H9 (cell line): Measurements from ENCODE around the gene GRID2. TPM values are rescaled to one million over a fixed set of nuclear protein-coding genes. Genes with fewer than 3 reads are reported as not detected.

Experiments used
- DNase-seq: peaks from one replicate; pipeline ENCODE4 v3.0.0-alpha.2; 2017
- H2AFZ ChIP-seq: one replicate; pipeline ENCODE4 v1.6.1; 2013; ENCODE audit warnings: mild to moderate bottlenecking, low read length, control low read depth, moderate library complexity
- H2AK5ac ChIP-seq: 2 replicates; pipeline ENCODE4 v1.6.1; 2013; ENCODE audit warnings: low read length, control low read depth, mixed read lengths; ENCODE audit not compliant: insufficient read length
- H2BK120ac ChIP-seq: one replicate; pipeline ENCODE4 v1.6.1; 2013; ENCODE audit warnings: low read depth, mild to moderate bottlenecking, low read length, control low read depth, inconsistent platforms; ENCODE audit not compliant: poor library complexity, severe bottlenecking
- H2BK12ac ChIP-seq: 2 replicates; pipeline ENCODE4 v1.6.1; 2013; ENCODE audit warnings: low read length, control low read depth, mixed read lengths, low read depth; ENCODE audit not compliant: insufficient read length
- H2BK15ac ChIP-seq: 2 replicates; pipeline ENCODE4 v1.6.1; 2013; ENCODE audit warnings: low read depth, low read length, control low read depth
- H2BK20ac ChIP-seq: one replicate; pipeline ENCODE4 v1.6.1; 2013; ENCODE audit warnings: low read depth, mild to moderate bottlenecking, low read length, control low read depth, inconsistent platforms; ENCODE audit not compliant: poor library complexity, severe bottlenecking
- H2BK5ac ChIP-seq: 2 replicates; pipeline ENCODE4 v1.6.1; 2013; ENCODE audit warnings: low read length, control low read depth, mixed read lengths; ENCODE audit not compliant: insufficient read length
- H3K14ac ChIP-seq: 2 replicates; pipeline ENCODE4 v1.6.1; 2013; ENCODE audit warnings: low read length, control low read depth; ENCODE audit not compliant: insufficient read depth
- H3K18ac ChIP-seq: 2 replicates; pipeline ENCODE4 v1.6.1; 2013; ENCODE audit warnings: low read depth, mild to moderate bottlenecking, mixed read lengths, low read length, control low read depth; ENCODE audit not compliant: insufficient read length
- H3K23ac ChIP-seq: 2 replicates; pipeline ENCODE4 v1.6.1; 2013; ENCODE audit warnings: low read length, control low read depth, mixed read lengths, low read depth; ENCODE audit not compliant: insufficient read length
- H3K23me2 ChIP-seq: 2 replicates; pipeline ENCODE4 v1.6.1; 2013; ENCODE audit warnings: low read depth, mild to moderate bottlenecking, mixed read lengths, low read length, control low read depth; ENCODE audit not compliant: insufficient read length, poor library complexity, severe bottlenecking
- H3K27ac ChIP-seq: 2 replicates; pipeline ENCODE4 v1.5.1; 2013; ENCODE audit warnings: low read length, control low read depth, mixed read lengths, low read depth; ENCODE audit not compliant: insufficient read length
- H3K27me3 ChIP-seq: 2 replicates; pipeline ENCODE4 v1.6.1; 2013; ENCODE audit warnings: low read length, control low read depth, inconsistent platforms; ENCODE audit not compliant: insufficient read depth
- H3K4ac ChIP-seq: 2 replicates; pipeline ENCODE4 v1.6.1; 2013; ENCODE audit warnings: low read depth, mild to moderate bottlenecking, control low read depth, inconsistent platforms, low read length, moderate library complexity
- H3K4me1 ChIP-seq: 2 replicates; pipeline ENCODE4 v1.6.1; 2013; ENCODE audit warnings: low read length, control low read depth, inconsistent platforms; ENCODE audit not compliant: insufficient read depth
- H3K4me2 ChIP-seq: 2 replicates; pipeline ENCODE4 v1.6.1; 2013; ENCODE audit warnings: low read length, control low read depth, mixed read lengths; ENCODE audit not compliant: insufficient read length, insufficient read depth
- H3K56ac ChIP-seq: 2 replicates; pipeline ENCODE4 v1.6.1; 2013; ENCODE audit warnings: low read depth, mild to moderate bottlenecking, mixed read lengths, low read length, control low read depth; ENCODE audit not compliant: insufficient read length
- H3K79me1 ChIP-seq: 2 replicates; pipeline ENCODE4 v1.6.1; 2013; ENCODE audit warnings: low read depth, mild to moderate bottlenecking, moderate library complexity, low read length, control low read depth, inconsistent platforms; ENCODE audit not compliant: insufficient read depth, poor library complexity, severe bottlenecking
- H3K79me2 ChIP-seq: 2 replicates; pipeline ENCODE4 v1.6.1; 2013; ENCODE audit warnings: low read length, control low read depth, inconsistent platforms; ENCODE audit not compliant: insufficient read depth
- H3K9ac ChIP-seq: 2 replicates; pipeline ENCODE4 v1.6.1; 2013; ENCODE audit warnings: low read length, control low read depth, mixed read lengths; ENCODE audit not compliant: insufficient read length; ENCODE audit errors: extremely low read depth
- H3K9me3 ChIP-seq: one replicate; pipeline ENCODE4 v1.6.1; 2013; ENCODE audit warnings: low read depth, low read length, inconsistent platforms; ENCODE audit not compliant: control insufficient read depth
- H3T11ph ChIP-seq: one replicate; pipeline ENCODE4 v1.6.1; 2013; ENCODE audit warnings: mild to moderate bottlenecking, low read length, control low read depth, inconsistent platforms
- H4K20me1 ChIP-seq: one replicate; pipeline ENCODE4 v1.6.1; 2013; ENCODE audit not compliant: control insufficient read depth, insufficient read length, insufficient read depth
- H4K5ac ChIP-seq: 2 replicates; pipeline ENCODE4 v1.6.1; 2013; ENCODE audit warnings: low read depth, mild to moderate bottlenecking, mixed read lengths, low read length, control low read depth; ENCODE audit not compliant: insufficient read length
- H4K8ac ChIP-seq: replicated peaks from 2 replicates; pipeline ENCODE4 v1.6.1; 2013; ENCODE audit warnings: low read length, control low read depth, mixed read lengths, low read depth; ENCODE audit not compliant: insufficient read length
- H4K91ac ChIP-seq: 2 replicates; pipeline ENCODE4 v1.6.1; 2013; ENCODE audit warnings: low read depth, mild to moderate bottlenecking, moderate library complexity, mixed read lengths, low read length, control low read depth; ENCODE audit not compliant: insufficient read length
- H3K27ac Mint-ChIP-seq, 3 experiments: 2 replicates in 2 of 3; 3 replicates in 1 of 3; pipeline ENCODE4 v1.8.0; 2020 to 2021; ENCODE audit warnings: mixed read lengths in 3 of 3, mild to moderate bottlenecking in 1 of 3, moderate library complexity in 1 of 3
- H3K27me3 Mint-ChIP-seq: 2 replicates; pipeline ENCODE4 v1.8.0; 2021; ENCODE audit warnings: low read depth, mild to moderate bottlenecking, moderate library complexity, mixed read lengths
- H3K36me3 Mint-ChIP-seq, 3 experiments: 2 replicates in 2 of 3; 3 replicates in 1 of 3; pipeline ENCODE4 v1.8.0; 2020 to 2021; ENCODE audit warnings: low read depth in 3 of 3, mixed read lengths in 3 of 3; ENCODE audit not compliant: insufficient read depth in 1 of 3
- H3K4me1 Mint-ChIP-seq, 2 experiments: 2 replicates each; pipeline ENCODE4 v1.8.0; 2020; ENCODE audit warnings: mixed read lengths in 2 of 2
- H3K4me3 Mint-ChIP-seq, 2 experiments: 2 replicates in 1 of 2; 3 replicates in 1 of 2; pipeline ENCODE4 v1.8.0; 2020 to 2021; ENCODE audit warnings: mild to moderate bottlenecking in 2 of 2, mixed read lengths in 2 of 2, moderate library complexity in 1 of 2
- H3K9me3 Mint-ChIP-seq, 2 experiments: 2 replicates in 1 of 2; 3 replicates in 1 of 2; pipeline ENCODE4 v1.8.0; 2020; ENCODE audit warnings: mild to moderate bottlenecking in 2 of 2, mixed read lengths in 2 of 2, moderate library complexity in 1 of 2
- total RNA-seq: library from RNA; stranded (reverse); gene quantifications from 2 replicates; pipeline ENCODE4 v1.2.1, GENCODE V29; 2021
- TF ChIP-seq, protein P1 (sequence below): fragments of 200-600 bp; sonication (generic); conservative IDR thresholded peaks from 3 replicates; pipeline ENCODE4 v1.8.0; 2021; ENCODE audit warnings: antibody characterized with exemption, mild to moderate bottlenecking

Gene GRID2
- total RNA-seq, 1 experiment from 2014 or later, result 21.8 TPM

DNA sequence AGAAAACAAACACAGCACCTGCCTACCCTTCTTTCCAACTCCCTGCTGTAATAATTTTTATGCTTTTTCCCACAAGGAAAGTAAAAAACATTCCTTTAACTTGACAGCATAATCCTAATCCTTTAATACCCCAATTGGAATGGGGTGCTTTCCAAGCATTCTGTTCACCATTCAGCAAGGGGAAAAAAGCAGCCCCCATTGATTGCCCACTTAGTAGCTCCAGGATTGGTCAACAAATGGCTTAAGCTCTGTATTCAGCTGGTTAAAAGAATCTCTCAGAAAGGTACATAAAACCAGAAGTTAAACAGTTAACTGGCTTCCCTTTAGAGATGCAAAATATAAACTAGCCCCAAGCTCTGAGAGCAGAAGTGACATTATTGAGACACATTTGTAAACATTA, 1330.0 kb downstream of the GRID2 start:
- Histone ChIP-seq H3K27ac (no peak overlapping the region), H3K79me1 (no peaks in the 10 kb centered on the region), H3K27me3 (no peaks in the 10 kb centered on the region), H3T11ph (no peak overlapping the region), H3K23me2 (no peaks in the 10 kb centered on the region), H4K8ac (no peak overlapping the region), H2AFZ (no peak overlapping the region), H3K18ac (no peak overlapping the region), H3K9ac (no peak overlapping the region), H4K20me1 (no peaks in the 10 kb centered on the region), H2BK20ac (no peak overlapping the region), H3K14ac (no peak overlapping the region), H2BK5ac (no peak overlapping the region), H3K4ac (no peak overlapping the region), H3K23ac (no peak overlapping the region), H3K4me1 (no peaks in the 10 kb centered on the region), H4K91ac (no peak overlapping the region), H3K56ac (no peak overlapping the region), H3K9me3 (no peaks in the 10 kb centered on the region), H3K79me2 (no peaks in the 10 kb centered on the region), H2AK5ac (no peak overlapping the region), H3K4me2 (no peak overlapping the region), H4K5ac (no peak overlapping the region), H2BK15ac (no peak overlapping the region), H2BK12ac (no peak overlapping the region), H2BK120ac (no peak overlapping the region)
- TF ChIP-seq, protein P1, sequence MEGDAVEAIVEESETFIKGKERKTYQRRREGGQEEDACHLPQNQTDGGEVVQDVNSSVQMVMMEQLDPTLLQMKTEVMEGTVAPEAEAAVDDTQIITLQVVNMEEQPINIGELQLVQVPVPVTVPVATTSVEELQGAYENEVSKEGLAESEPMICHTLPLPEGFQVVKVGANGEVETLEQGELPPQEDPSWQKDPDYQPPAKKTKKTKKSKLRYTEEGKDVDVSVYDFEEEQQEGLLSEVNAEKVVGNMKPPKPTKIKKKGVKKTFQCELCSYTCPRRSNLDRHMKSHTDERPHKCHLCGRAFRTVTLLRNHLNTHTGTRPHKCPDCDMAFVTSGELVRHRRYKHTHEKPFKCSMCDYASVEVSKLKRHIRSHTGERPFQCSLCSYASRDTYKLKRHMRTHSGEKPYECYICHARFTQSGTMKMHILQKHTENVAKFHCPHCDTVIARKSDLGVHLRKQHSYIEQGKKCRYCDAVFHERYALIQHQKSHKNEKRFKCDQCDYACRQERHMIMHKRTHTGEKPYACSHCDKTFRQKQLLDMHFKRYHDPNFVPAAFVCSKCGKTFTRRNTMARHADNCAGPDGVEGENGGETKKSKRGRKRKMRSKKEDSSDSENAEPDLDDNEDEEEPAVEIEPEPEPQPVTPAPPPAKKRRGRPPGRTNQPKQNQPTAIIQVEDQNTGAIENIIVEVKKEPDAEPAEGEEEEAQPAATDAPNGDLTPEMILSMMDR, result no peak
- H3K27ac Mint-ChIP-seq, result no peak overlapping the region
- H3K9me3 Mint-ChIP-seq, result peaks cover 3 to 4% of the 10 kb centered on the region in 2 experiments; a peak in 4 of 5 replicates
- peaks cover 0 to 3% (median 0%) of the 10 kb centered on the region in 3 experiments; a peak in 2 of 7 replicates for H3K36me3 Mint-ChIP-seq
- no peak overlapping the region for H3K4me3 Mint-ChIP-seq
- DNase-seq, result no peak
- no peaks in the 10 kb centered on the region for H3K27me3 Mint-ChIP-seq
- peaks cover 0 to 16% of the 10 kb centered on the region in 2 experiments; a peak in 3 of 4 replicates for H3K4me1 Mint-ChIP-seq
